H7 (cell line): ENCODE results near the gene TRPV3. TPM values are rescaled to one million over a fixed set of nuclear protein-coding genes. Genes with fewer than 3 reads are reported as not detected.
"Not testable (repeated sequence)": the region's sequence is repeated elsewhere in the genome, so short reads cannot be mapped to it uniquely, and the experiment has no call there.

Experiments
- DNase-seq: peaks from one replicate; pipeline ENCODE4 v3.0.0; 2012
- H3K27me3 ChIP-seq: 2 replicates; pipeline ENCODE4 v1.6.0; 2011; ENCODE audit warnings: mild to moderate bottlenecking, low read length; ENCODE audit not compliant: control insufficient read depth, insufficient read depth
- H3K36me3 ChIP-seq: replicated peaks from 2 replicates; pipeline ENCODE4 v1.5.1; 2011; ENCODE audit warnings: low read length; ENCODE audit not compliant: control insufficient read depth, insufficient read depth
- H3K4me3 ChIP-seq: 2 replicates; pipeline ENCODE4 v1.5.1; 2011; ENCODE audit warnings: low read depth, mild to moderate bottlenecking, control low read depth, low read length, moderate library complexity; ENCODE audit not compliant: insufficient read depth
- total RNA-seq: library from RNA; depleted of rRNA; stranded (reverse); fragments of >200 nt; shearing (Covaris generic); gene quantifications from 2 replicates; pipeline ENCODE4 v1.2.3, GENCODE V29; 2014

TRPV3 gene
- total RNA-seq, 1 experiment from 2014 or later: 0.69 TPM

- H3K36me3 ChIP-seq, H3K4me3 ChIP-seq, DNase-seq, H3K27me3 ChIP-seq: not testable (repeated sequence)
Observed at GRCh38 chr17:3564241-3564640, 6.6 kb upstream of the TRPV3 start.

GRCh38 chr17:3559270-3559645 is 1.6 kb upstream of the TRPV3 start:
- no peak for DNase-seq
- no peak overlapping the region for H3K4me3 ChIP-seq

GRCh38 chr17:3558603-3559269 is 1.1 kb upstream of the TRPV3 start:
- no peaks in the 10 kb centered on the region for H3K36me3 ChIP-seq
- no peak for DNase-seq
- no peaks in the 10 kb centered on the region for H3K27me3 ChIP-seq
- H3K4me3 ChIP-seq: no peak overlapping the region

More at GRCh38 chr17:3559270-3559645, 1.6 kb upstream of the TRPV3 start:
- Histone ChIP-seq H3K27me3 (no peaks in the 10 kb centered on the region), H3K36me3 (no peaks in the 10 kb centered on the region)

- H3K4me3 ChIP-seq: no peak overlapping the region
- peak; percentile 64 for DNase-seq
- H3K36me3 ChIP-seq: no peaks in the 10 kb centered on the region
- no peaks in the 10 kb centered on the region for H3K27me3 ChIP-seq
Observed at GRCh38 chr17:3556916-3557767, 470 bp downstream of the TRPV3 start.

GRCh38 chr17:3556239-3556915 is 1.2 kb downstream of the TRPV3 start:
- H3K27me3 ChIP-seq: no peaks in the 10 kb centered on the region
- H3K4me3 ChIP-seq: no peak overlapping the region
- peak; percentile 55 for DNase-seq
- H3K36me3 ChIP-seq: no peaks in the 10 kb centered on the region

GRCh38 chr17:3555189-3555796 is 2.3 kb downstream of the TRPV3 start:
- peak; percentile 33 for DNase-seq
- Histone ChIP-seq H3K27me3 (no peaks in the 10 kb centered on the region), H3K36me3 (no peaks in the 10 kb centered on the region), H3K4me3 (no peak overlapping the region)

GRCh38 chr17:3554440-3554839 is 3.2 kb downstream of the TRPV3 start:
- H3K27me3 ChIP-seq: no peaks in the 10 kb centered on the region
- no peak overlapping the region for H3K4me3 ChIP-seq
- peak; percentile 41 for DNase-seq
- H3K36me3 ChIP-seq: no peaks in the 10 kb centered on the region

- DNase-seq: peak; percentile 32
- Histone ChIP-seq H3K36me3 (no peaks in the 10 kb centered on the region), H3K4me3 (no peak overlapping the region), H3K27me3 (no peaks in the 10 kb centered on the region)
Observed at GRCh38 chr17:3553419-3554401, 3.9 kb downstream of the TRPV3 start.

- DNase-seq: no peak
- Histone ChIP-seq H3K36me3 (no peaks in the 10 kb centered on the region), H3K27me3 (no peaks in the 10 kb centered on the region), H3K4me3 (no peak overlapping the region)
Observed at GRCh38 chr17:3552916-3553315, 4.7 kb downstream of the TRPV3 start.

- DNase-seq: peak; percentile 62
Observed at GRCh38 chr17:3551189-3551588, 6.4 kb downstream of the TRPV3 start.

GRCh38 chr17:3549610-3550162 is 7.9 kb downstream of the TRPV3 start:
- DNase-seq: no peak
- H3K36me3 ChIP-seq: no peaks in the 10 kb centered on the region

More at GRCh38 chr17:3551189-3551588, 6.4 kb downstream of the TRPV3 start:
- Histone ChIP-seq H3K36me3 (no peaks in the 10 kb centered on the region), H3K27me3 (no peaks in the 10 kb centered on the region), H3K4me3 (no peak overlapping the region)

GRCh38 chr17:3547628-3548027 is 10.0 kb downstream of the TRPV3 start:
- H3K36me3 ChIP-seq: no peaks in the 10 kb centered on the region
- peak; percentile 32 for DNase-seq
- no peak overlapping the region for H3K4me3 ChIP-seq
- no peaks in the 10 kb centered on the region for H3K27me3 ChIP-seq

More at GRCh38 chr17:3549610-3550162, 7.9 kb downstream of the TRPV3 start:
- Histone ChIP-seq H3K27me3 (no peaks in the 10 kb centered on the region), H3K4me3 (no peak overlapping the region)

GRCh38 chr17:3546997-3547396 is 10.6 kb downstream of the TRPV3 start:
- H3K27me3 ChIP-seq: no peaks in the 10 kb centered on the region
- no peak overlapping the region for H3K4me3 ChIP-seq
- DNase-seq: peak; percentile 19
- H3K36me3 ChIP-seq: no peaks in the 10 kb centered on the region
